ENCODE measurements around the gene PIGW. TPM values are rescaled to one million over a fixed set of nuclear protein-coding genes. Genes with fewer than 3 reads are reported as not detected.

PIGW gene
- total and polyA plus RNA-seq, 9 of the 15 experiments (the other 6 are each of a cell fraction or from before 2014, with no cell fraction given) = 9.5 to 33.9 (median 21.2) TPM

DNA sequence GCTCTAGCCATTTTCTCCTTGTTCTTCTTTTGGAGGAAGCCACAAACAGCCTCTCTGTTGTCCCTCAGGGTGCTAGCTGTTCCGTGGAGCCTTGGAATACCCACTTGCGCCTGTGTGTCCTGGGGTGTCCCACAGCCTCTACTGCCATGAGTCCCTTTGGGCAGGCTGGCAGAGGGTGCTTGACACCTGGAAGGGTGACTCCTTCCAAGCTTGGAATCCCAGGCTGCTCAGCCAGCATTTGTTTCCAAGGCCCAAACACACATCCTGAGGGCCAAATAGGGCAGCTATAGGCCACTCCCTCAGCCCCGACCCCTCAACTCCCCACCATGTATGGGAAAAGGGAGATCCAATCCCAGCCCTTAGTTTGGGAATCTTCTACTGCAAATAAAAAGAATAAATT lies 33.4 kb upstream of the PIGW start (continued):
- TF ChIP-seq ERF (CRISPR knock-in tag; IDR thresholded peaks at IDR 0.05) = no peak
- TF ChIP-seq FOXM1 (IDR thresholded peaks at IDR 0.05; ENCODE audit: low read depth) = no peak
- no peak for TF ChIP-seq FOXM1 (CRISPR knock-in tag; IDR thresholded peaks at IDR 0.05; ENCODE audit: low read depth)
- TF ChIP-seq ZEB2 (IDR thresholded peaks at IDR 0.05) = no peak
- TF ChIP-seq, protein P1, sequence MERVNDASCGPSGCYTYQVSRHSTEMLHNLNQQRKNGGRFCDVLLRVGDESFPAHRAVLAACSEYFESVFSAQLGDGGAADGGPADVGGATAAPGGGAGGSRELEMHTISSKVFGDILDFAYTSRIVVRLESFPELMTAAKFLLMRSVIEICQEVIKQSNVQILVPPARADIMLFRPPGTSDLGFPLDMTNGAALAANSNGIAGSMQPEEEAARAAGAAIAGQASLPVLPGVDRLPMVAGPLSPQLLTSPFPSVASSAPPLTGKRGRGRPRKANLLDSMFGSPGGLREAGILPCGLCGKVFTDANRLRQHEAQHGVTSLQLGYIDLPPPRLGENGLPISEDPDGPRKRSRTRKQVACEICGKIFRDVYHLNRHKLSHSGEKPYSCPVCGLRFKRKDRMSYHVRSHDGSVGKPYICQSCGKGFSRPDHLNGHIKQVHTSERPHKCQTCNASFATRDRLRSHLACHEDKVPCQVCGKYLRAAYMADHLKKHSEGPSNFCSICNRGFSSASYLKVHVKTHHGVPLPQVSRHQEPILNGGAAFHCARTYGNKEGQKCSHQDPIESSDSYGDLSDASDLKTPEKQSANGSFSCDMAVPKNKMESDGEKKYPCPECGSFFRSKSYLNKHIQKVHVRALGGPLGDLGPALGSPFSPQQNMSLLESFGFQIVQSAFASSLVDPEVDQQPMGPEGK (CRISPR knock-in tag; IDR thresholded peaks at IDR 0.05; ENCODE audit: borderline replicate concordance) = no peak
- TF ChIP-seq ZNF140 (CRISPR knock-in tag; IDR thresholded peaks at IDR 0.05) = no peak
- no peak for TF ChIP-seq NR4A1 (CRISPR knock-in tag; IDR thresholded peaks at IDR 0.05)
- TF ChIP-seq NR4A1 (tag; IDR thresholded peaks at IDR 0.05) = no peak
- TF ChIP-seq, protein P2, sequence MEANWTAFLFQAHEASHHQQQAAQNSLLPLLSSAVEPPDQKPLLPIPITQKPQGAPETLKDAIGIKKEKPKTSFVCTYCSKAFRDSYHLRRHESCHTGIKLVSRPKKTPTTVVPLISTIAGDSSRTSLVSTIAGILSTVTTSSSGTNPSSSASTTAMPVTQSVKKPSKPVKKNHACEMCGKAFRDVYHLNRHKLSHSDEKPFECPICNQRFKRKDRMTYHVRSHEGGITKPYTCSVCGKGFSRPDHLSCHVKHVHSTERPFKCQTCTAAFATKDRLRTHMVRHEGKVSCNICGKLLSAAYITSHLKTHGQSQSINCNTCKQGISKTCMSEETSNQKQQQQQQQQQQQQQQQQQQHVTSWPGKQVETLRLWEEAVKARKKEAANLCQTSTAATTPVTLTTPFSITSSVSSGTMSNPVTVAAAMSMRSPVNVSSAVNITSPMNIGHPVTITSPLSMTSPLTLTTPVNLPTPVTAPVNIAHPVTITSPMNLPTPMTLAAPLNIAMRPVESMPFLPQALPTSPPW (CRISPR knock-in tag; IDR thresholded peaks at IDR 0.05) = no peak
